SK-N-SH (cell line): ENCODE data around the gene STIM1. TPM values are rescaled to one million over a fixed set of nuclear protein-coding genes. Genes with fewer than 3 reads are reported as not detected.

Experiments
- CTCF ChIA-PET: fragments of 300-600, 350-600 bp; formaldehyde crosslinking; extraction: SDS; loops from one replicate; lab custom pipeline; 2021; lab: Yijun Ruan, JAX
- POLR2A ChIA-PET: fragments of 350-600 bp; sonication (Branson Sonifier 250); formaldehyde crosslinking; extraction: SDS; loops from one replicate; lab custom pipeline; 2020; ENCODE audit warnings: antibody characterized with exemption, inconsistent platforms; lab: Yijun Ruan, JAX
- DNase-seq: peaks from one replicate; pipeline ENCODE4 v3.0.0; 2012
- H2AFZ ChIP-seq: fragments of 200-600 bp; sonication (generic); 2 replicates; pipeline ENCODE4 v1.8.1; 2016; ENCODE audit warnings: antibody characterized with exemption, mild to moderate bottlenecking, low read depth
- H3F3A ChIP-seq: fragments of 200-600 bp; sonication (generic); replicated peaks from 2 replicates; pipeline ENCODE3; 2016; ENCODE audit warnings: antibody characterized with exemption, mild to moderate bottlenecking; ENCODE audit not compliant: insufficient read depth
- H3K27ac ChIP-seq, 2 experiments: fragments of 200-500 bp in 1 of 2; fragments of 200-600 bp in 1 of 2; sonication (Bioruptor generic) in 1 of 2; sonication (generic), shearing (Covaris generic) in 1 of 2; 2 replicates each; pipeline versions ENCODE4 v1.5.1 to v1.6.1; 2014 to 2016; ENCODE audit warnings: low read depth in 2 of 2, inconsistent platforms in 1 of 2, low read length in 1 of 2, mild to moderate bottlenecking in 1 of 2, mixed read lengths in 1 of 2
- H3K27me3 ChIP-seq: fragments of 200-600 bp; sonication (generic), shearing (Covaris generic); 2 replicates; pipeline ENCODE4 v1.6.1; 2016; ENCODE audit warnings: mixed run types; ENCODE audit not compliant: insufficient read depth
- H3K36me3 ChIP-seq, 2 experiments: fragments of 200-500 bp in 1 of 2; fragments of 200-600 bp in 1 of 2; sonication (Bioruptor generic) in 1 of 2; sonication (generic) in 1 of 2; replicated peaks in 1 of 2; 2 replicates each; pipeline versions ENCODE3 to v1.5.1; 2014 to 2016; ENCODE audit warnings: low read length in 1 of 2, mild to moderate bottlenecking in 1 of 2; ENCODE audit not compliant: insufficient read depth in 2 of 2, control insufficient read depth in 1 of 2
- H3K4me1 ChIP-seq, 2 experiments: fragments of 200-500 bp in 1 of 2; fragments of 200-600 bp in 1 of 2; sonication (Bioruptor generic) in 1 of 2; sonication (generic), shearing (Covaris generic) in 1 of 2; 2 replicates each; pipeline versions ENCODE4 v1.5.1 to v1.6.1; 2014 to 2016; ENCODE audit warnings: low read depth in 1 of 2, low read length in 1 of 2, mixed run types in 1 of 2; ENCODE audit not compliant: insufficient read depth in 2 of 2, control insufficient read depth in 1 of 2
- H3K4me2 ChIP-seq: fragments of 200-600 bp; sonication (generic), shearing (Covaris generic); 2 replicates; pipeline ENCODE4 v1.6.1; 2017; ENCODE audit warnings: mixed run types
- H3K4me3 ChIP-seq, 2 experiments: fragments of 200-500 bp in 1 of 2; fragments of 200-600 bp in 1 of 2; sonication (Bioruptor generic) in 1 of 2; sonication (generic), shearing (Covaris generic) in 1 of 2; 2 replicates each; pipeline versions ENCODE4 v1.5.1 to v1.8.1; 2014 to 2016; ENCODE audit warnings: low read depth in 2 of 2, inconsistent platforms in 1 of 2, low read length in 1 of 2, mild to moderate bottlenecking in 1 of 2, mixed read lengths in 1 of 2, moderate library complexity in 1 of 2
- H3K79me2 ChIP-seq: fragments of 200-600 bp; sonication (generic); 2 replicates; pipeline ENCODE4 v1.8.1; 2017; ENCODE audit warnings: mild to moderate bottlenecking; ENCODE audit not compliant: insufficient read depth
- H3K9ac ChIP-seq: fragments of 200-600 bp; sonication (generic); 2 replicates; pipeline ENCODE4 v1.6.1; 2017; ENCODE audit warnings: mixed run types
- H3K9me2 ChIP-seq: fragments of 200-600 bp; sonication (generic); 2 replicates; pipeline ENCODE4 v1.6.1; 2017; ENCODE audit warnings: mixed run types
- H3K9me3 ChIP-seq: fragments of 200-600 bp; sonication (generic); 2 replicates; pipeline ENCODE4 v1.6.1; 2017; ENCODE audit warnings: mixed run types, mild to moderate bottlenecking, moderate library complexity
- H4K20me1 ChIP-seq: fragments of 200-600 bp; sonication (generic); 2 replicates; pipeline ENCODE4 v1.6.1; 2017; ENCODE audit warnings: mild to moderate bottlenecking, mixed run types; ENCODE audit not compliant: insufficient read depth
- CHD2 ChIP-seq: fragments of 150-350 bp; IDR thresholded peaks from 2 replicates; pipeline ENCODE4 v1.6.1; 2018; ENCODE audit warnings: low read length; ENCODE audit not compliant: partially characterized antibody
- ELF1 ChIP-seq: IDR thresholded peaks from 2 replicates; pipeline ENCODE4 v1.4.0; 2012
- EZH2phosphoT487 ChIP-seq: fragments of 200-600 bp; sonication (generic); IDR thresholded peaks from 2 replicates; pipeline ENCODE4 v1.6.1; 2017; ENCODE audit warnings: low read depth, mixed run types, mild to moderate bottlenecking, antibody characterized with exemption, moderate library complexity, borderline replicate concordance
- FOSL2 ChIP-seq: IDR thresholded peaks from 2 replicates; pipeline ENCODE4 v1.4.0; 2012; ENCODE audit warnings: low read depth, mild to moderate bottlenecking, moderate library complexity, borderline replicate concordance
- FOXM1 ChIP-seq: IDR thresholded peaks from 2 replicates; pipeline ENCODE4 v1.4.0; 2012; ENCODE audit warnings: low read depth, mild to moderate bottlenecking
- GABPA ChIP-seq: IDR thresholded peaks from 2 replicates; pipeline ENCODE4 v1.4.0; 2012; ENCODE audit warnings: low read depth, mild to moderate bottlenecking
- MEF2A ChIP-seq: IDR thresholded peaks from 2 replicates; pipeline ENCODE4 v1.4.0; 2012; ENCODE audit warnings: low read depth, borderline replicate concordance
- NFIC ChIP-seq: IDR thresholded peaks from 2 replicates; pipeline ENCODE4 v1.4.0; 2012; ENCODE audit warnings: borderline replicate concordance
- NRF1 ChIP-seq: IDR thresholded peaks from 2 replicates; pipeline ENCODE4 v1.6.1; 2012; ENCODE audit warnings: low read depth, mild to moderate bottlenecking, low read length
- POLR2AphosphoS5 ChIP-seq: IDR thresholded peaks from 2 replicates; pipeline ENCODE4 v1.6.1; 2012; ENCODE audit warnings: low read depth, low read length
- RCOR1 ChIP-seq: fragments of 150-350 bp; IDR thresholded peaks from 2 replicates; pipeline ENCODE4 v1.6.1; 2017; ENCODE audit warnings: antibody characterized with exemption, low read length
- RFX5 ChIP-seq: IDR thresholded peaks from 2 replicates; pipeline ENCODE4 v1.6.1; 2012; ENCODE audit warnings: mild to moderate bottlenecking, improper control_type of control experiment, low read length
- RXRA ChIP-seq: IDR thresholded peaks from 2 replicates; pipeline ENCODE4 v1.4.0; 2012; ENCODE audit warnings: low read depth, mild to moderate bottlenecking, borderline replicate concordance
- SIN3A ChIP-seq: IDR thresholded peaks from 2 replicates; pipeline ENCODE4 v1.6.1; 2012; ENCODE audit warnings: low read depth, mild to moderate bottlenecking, low read length, moderate library complexity, borderline replicate concordance
- SMC3 ChIP-seq: IDR thresholded peaks from 2 replicates; pipeline ENCODE4 v1.6.1; 2012; ENCODE audit warnings: low read depth, low read length, improper control_type of control experiment
- TEAD4 ChIP-seq: IDR thresholded peaks from 2 replicates; pipeline ENCODE4 v1.4.0; 2012; ENCODE audit warnings: mild to moderate bottlenecking, borderline replicate concordance; ENCODE audit not compliant: insufficient read depth
- ZBTB33 ChIP-seq: IDR thresholded peaks from 2 replicates; pipeline ENCODE4 v1.4.0; 2012; ENCODE audit warnings: low read depth, borderline replicate concordance
- WGBS: methylation state at CpG from one replicate; pipeline ENCODE4 v1.1.6; 2017; ENCODE audit warnings: low lambda C conversion rate; 5-methylcytosine and 5-hydroxymethylcytosine counted together
- polyA plus RNA-seq, 3 experiments: library from polyadenylated mRNA; depleted of rRNA; stranded (reverse); fragments of >200 nt; gene quantifications; 2 replicates each; pipeline ENCODE4 v1.2.3, GENCODE V29; 2012
- TF ChIP-seq, protein P1 (sequence below): IDR thresholded peaks from 2 replicates; pipeline ENCODE4 v1.4.0; 2012; ENCODE audit warnings: low read depth

STIM1 gene
- polyA plus RNA-seq, 1 of the 3 experiments (the other 2 are of a cell fraction) = 29.5 TPM

DNA sequence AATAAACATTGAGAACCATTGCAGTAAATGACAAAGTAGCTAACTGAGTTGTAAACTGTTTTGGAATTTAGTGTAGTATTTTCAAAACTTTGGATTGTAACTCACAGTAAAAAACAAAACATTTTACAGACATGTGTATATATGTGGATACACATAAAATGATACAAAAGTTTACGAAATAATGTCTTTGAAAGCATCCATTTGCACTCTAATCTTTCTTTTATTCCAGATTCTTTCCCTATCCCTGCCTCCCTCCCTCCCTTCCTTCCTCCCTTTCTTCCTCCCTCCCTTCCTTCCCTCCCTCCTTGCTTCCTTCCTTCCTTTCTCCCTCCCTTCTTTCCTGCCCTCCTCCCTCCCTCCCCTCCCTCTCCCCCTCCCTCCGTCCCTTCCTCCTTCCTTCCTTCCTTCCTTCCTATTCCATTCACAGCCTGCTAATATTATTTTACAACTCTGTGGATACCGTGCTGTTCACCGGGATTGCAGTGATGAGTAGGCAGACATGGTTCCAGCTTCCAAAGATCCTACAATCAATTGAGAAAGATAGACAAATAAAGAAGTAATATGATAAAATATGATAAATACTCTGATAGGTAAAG, 242.7 kb downstream of the STIM1 start:
- CTCF ChIA-PET = interaction anchor here (1.8 kb wide), 1 partner anchor 25 kb away, joined by 4 read pairs; no protein-coding TSS in a partner anchor
- H3K4me3 ChIP-seq = no peak overlapping the region
- peaks cover 81% of the 10 kb centered on the region for H3K79me2 ChIP-seq

DNA sequence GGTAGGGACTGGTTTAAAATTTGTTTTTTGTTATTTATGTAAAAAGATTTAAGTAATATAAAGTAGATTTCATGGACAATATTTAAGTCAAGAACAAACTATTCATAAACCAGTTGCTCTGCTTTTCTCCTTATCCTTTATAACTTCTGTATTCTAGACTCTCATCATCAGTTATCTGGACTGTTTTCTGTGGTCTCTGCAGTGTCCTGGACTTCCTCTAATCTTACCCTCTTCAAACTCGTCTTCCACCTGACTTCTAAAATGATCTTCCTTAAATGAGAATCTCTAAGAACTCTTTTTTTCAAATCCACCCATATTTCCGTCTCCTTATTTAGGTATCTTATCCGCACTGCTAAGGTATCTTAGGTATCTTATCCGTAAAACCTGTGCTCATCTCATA, 247.2 kb downstream of the STIM1 start:
- H3K9me2 ChIP-seq = no peaks in the 10 kb centered on the region
- no peaks in the 10 kb centered on the region for H3K4me1 ChIP-seq
- no peak overlapping the region for H3K4me2 ChIP-seq
- H3K27me3 ChIP-seq = no peaks in the 10 kb centered on the region
- peaks cover 14 to 30% of the 10 kb centered on the region in 2 experiments for H3K36me3 ChIP-seq
- H3K79me2 ChIP-seq = peaks cover 65% of the 10 kb centered on the region
- H3K4me3 ChIP-seq = no peak overlapping the region
- H3K9me3 ChIP-seq = no peaks in the 10 kb centered on the region
- H3K9ac ChIP-seq = no peak overlapping the region
- ChIA-PET CTCF (interaction anchor here (0.7 kb wide), 1 partner anchor 30 kb away, joined by 3 read pairs; no protein-coding TSS in a partner anchor), POLR2A (no interaction called here)
- TF ChIP-seq NRF1 (no peak), NFIC (no peak), ZBTB33 (no peak), CHD2 (no peak), TEAD4 (no peak), POLR2AphosphoS5 (no peak), EZH2phosphoT487 (no peak), RXRA (no peak), MEF2A (no peak), RCOR1 (no peak), SIN3A (no peak), RFX5 (no peak), SMC3 (no peak), GABPA (no peak), ELF1 (no peak), FOXM1 (no peak), FOSL2 (no peak)
- TF ChIP-seq, protein P1, sequence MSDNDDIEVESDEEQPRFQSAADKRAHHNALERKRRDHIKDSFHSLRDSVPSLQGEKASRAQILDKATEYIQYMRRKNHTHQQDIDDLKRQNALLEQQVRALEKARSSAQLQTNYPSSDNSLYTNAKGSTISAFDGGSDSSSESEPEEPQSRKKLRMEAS = no peak
- no peak for DNase-seq
- 95% methylated on average over 4 of the region's 4 CpGs for WGBS
- peaks cover 3% of the 10 kb centered on the region for H3F3A ChIP-seq
- H4K20me1 ChIP-seq = 0 out of 2 replicates have a peak, but pooled peaks cover 3% of the 10 kb centered on the region
- H3K27ac ChIP-seq = no peak overlapping the region
- no peak overlapping the region for H2AFZ ChIP-seq

More for the DNA sequence above, 242.7 kb downstream of the STIM1 start:
- DNase-seq = no peak
- Histone ChIP-seq H3K9ac (no peak overlapping the region), H3K27me3 (no peaks in the 10 kb centered on the region), H4K20me1 (0 out of 2 replicates have a peak, but pooled peaks cover 3% of the 10 kb centered on the region), H3K4me1 (peaks cover 0 to 6% of the 10 kb centered on the region in 2 experiments; a peak in 1 of 4 replicates), H3F3A (peaks cover 3% of the 10 kb centered on the region), H3K27ac (no peak overlapping the region), H3K4me2 (no peak overlapping the region), H3K36me3 (peaks cover 4 to 12% of the 10 kb centered on the region in 2 experiments), H3K9me2 (no peaks in the 10 kb centered on the region), H2AFZ (no peak overlapping the region), H3K9me3 (no peaks in the 10 kb centered on the region)
- 93% methylated on average over 4 of the region's 4 CpGs for WGBS
- no peak for TF ChIP-seq EZH2phosphoT487
- TF ChIP-seq SMC3 = no peak
- POLR2A ChIA-PET = no interaction called here
